ENCODE data around the gene MAP1LC3B2. TPM values are rescaled to one million over a fixed set of nuclear protein-coding genes. Genes with fewer than 3 reads are reported as not detected.

Gene MAP1LC3B2
- total RNA-seq, 1 experiment from 2014 or later: 1.5 TPM

- Histone ChIP-seq H3K79me1 (ENCODE audit: insufficient read depth, low read depth, low read length, poor library complexity, severe bottlenecking) (no peaks in the 10 kb centered on the region), H3K4ac (ENCODE audit: low read depth, low read length) (no peak overlapping the region), H2BK12ac (ENCODE audit: insufficient read length, low read depth, low read length) (no peak overlapping the region), H3K23me2 (ENCODE audit: insufficient read length, low read depth, low read length, poor library complexity, severe bottlenecking) (no peaks in the 10 kb centered on the region), H4K5ac (ENCODE audit: insufficient read length, low read depth, low read length) (no peak overlapping the region), H3K56ac (ENCODE audit: insufficient read length, low read depth, low read length) (no peak overlapping the region), H2AFZ (ENCODE audit: low read length) (no peak overlapping the region), H3K23ac (ENCODE audit: insufficient read length, low read depth, low read length) (no peak overlapping the region), H3K9ac (ENCODE audit: extremely low read depth, insufficient read length, low read length) (no peak overlapping the region), H2BK120ac (ENCODE audit: low read depth, low read length, poor library complexity, severe bottlenecking) (no peak overlapping the region), H3K18ac (ENCODE audit: insufficient read length, low read depth, low read length) (no peak overlapping the region), H2BK5ac (ENCODE audit: insufficient read length, low read length) (no peak overlapping the region), H3K27me3 (ENCODE audit: insufficient read depth, low read length) (no peaks in the 10 kb centered on the region), H3K4me2 (ENCODE audit: insufficient read depth, insufficient read length, low read length) (no peak overlapping the region), H3K27ac (ENCODE audit: insufficient read length, low read depth, low read length) (no peak overlapping the region), H2AK5ac (ENCODE audit: insufficient read length, low read length) (no peak overlapping the region), H3K4me1 (ENCODE audit: insufficient read depth, low read length) (no peaks in the 10 kb centered on the region), H4K91ac (ENCODE audit: insufficient read length, low read depth, low read length) (no peak overlapping the region), H3K14ac (ENCODE audit: insufficient read depth, low read length) (no peak overlapping the region), H2BK20ac (ENCODE audit: low read depth, low read length, poor library complexity, severe bottlenecking) (no peak overlapping the region), H3K79me2 (ENCODE audit: insufficient read depth, low read length) (no peaks in the 10 kb centered on the region), H3T11ph (ENCODE audit: low read length) (no peak overlapping the region), H2BK15ac (ENCODE audit: low read depth, low read length) (no peak overlapping the region), H4K20me1 (ENCODE audit: control insufficient read depth, insufficient read depth, insufficient read length) (no peaks in the 10 kb centered on the region), H3K9me3 (ENCODE audit: control insufficient read depth, low read depth, low read length) (peaks cover 6% of the 10 kb centered on the region), H4K8ac (replicated peaks; ENCODE audit: insufficient read length, low read depth, low read length) (no peak overlapping the region)
- DNase-seq: no peak
- no peak overlapping the region for H3K27ac Mint-ChIP-seq
- peaks cover 9 to 15% of the 10 kb centered on the region in 2 experiments for H3K4me1 Mint-ChIP-seq
- H3K27me3 Mint-ChIP-seq (ENCODE audit: low read depth): peaks cover 4% of the 10 kb centered on the region; the same call in 1 of the 2 replicates
- TF ChIP-seq CTCF (conservative IDR thresholded peaks at IDR 0.05): no peak
- no peak overlapping the region for H3K4me3 Mint-ChIP-seq
- peaks cover 3 to 16% (median 3%) of the 10 kb centered on the region in 3 experiments; a peak in 5 of 7 replicates for H3K36me3 Mint-ChIP-seq (ENCODE audit: insufficient read depth in 1 of 3, low read depth in 3 of 3)
- H3K9me3 Mint-ChIP-seq: peaks cover 15 to 17% of the 10 kb centered on the region in 2 experiments
- WGBS (ENCODE audit: extremely low coverage, insufficient read length, low lambda C conversion rate): no CpG with 5 or more reads among the region's 5 CpGs
These were observed 67.0 kb downstream of the MAP1LC3B2 start for GRCh38 chr12:116626153-116626552.

Other genes starting within 250 kb of the MAP1LC3B2 start
- 44.2 and 47.0 TPM in 2 replicates for gene SPRING1, start 178.7 kb downstream of the MAP1LC3B2 start, total RNA-seq (2021)
- gene RNFT2, start 178.9 kb downstream of the MAP1LC3B2 start, total RNA-seq (2021): 29.5 and 30.3 TPM in 2 replicates